GM12864 (cell line): ENCODE data around the gene CNNM3.

Experiments used
- DNase-seq: peaks from one replicate; pipeline ENCODE4 v3.0.0-alpha.2; 2011; ENCODE audit warnings: low read depth
- H3K4me3 ChIP-seq: 2 replicates; pipeline ENCODE4 v1.5.1; 2011; ENCODE audit warnings: mild to moderate bottlenecking, low read depth, low read length, control low read depth
- TF ChIP-seq, protein P1 (sequence below): IDR thresholded peaks from 2 replicates; pipeline ENCODE4 v1.5.1; 2011; ENCODE audit warnings: low read depth, mild to moderate bottlenecking, moderate library complexity, low read length, control low read depth, inconsistent platforms; ENCODE audit errors: missing control alignments

CNNM3 gene

DNA sequence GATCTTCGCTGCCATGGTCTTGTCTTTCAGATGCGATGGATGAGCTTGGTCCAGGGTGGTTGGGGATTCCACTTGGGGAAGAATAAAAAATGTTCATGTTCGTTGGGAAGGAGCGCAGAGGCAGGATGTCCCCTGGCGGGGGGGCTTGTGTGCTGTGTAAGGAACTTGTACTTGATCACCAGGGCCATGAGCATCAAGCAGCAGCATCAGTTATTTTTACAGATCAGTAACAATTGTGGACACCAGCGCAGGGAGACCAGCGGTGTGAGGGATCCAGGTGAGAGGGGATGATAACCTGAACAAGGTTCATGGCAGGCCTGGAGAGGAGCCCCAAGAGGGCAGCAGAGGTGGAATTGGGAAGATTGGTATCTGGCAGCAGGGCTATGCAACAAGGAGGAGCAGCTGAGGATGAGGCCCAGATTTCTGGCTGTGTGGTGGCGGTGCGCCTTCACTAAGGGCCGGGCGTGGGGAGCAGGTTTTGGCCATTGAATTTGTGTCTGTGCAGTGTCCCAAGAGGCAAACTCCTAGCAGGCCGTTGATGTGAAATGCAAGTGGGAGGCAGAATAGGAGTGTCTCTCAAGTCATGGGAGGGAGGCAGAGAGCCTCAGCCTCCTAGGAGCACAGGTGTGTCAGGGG is 3.9 kb downstream of the CNNM3 start:
- DNase-seq = no peak
- H3K4me3 ChIP-seq = no peak overlapping the region
- TF ChIP-seq, protein P1, sequence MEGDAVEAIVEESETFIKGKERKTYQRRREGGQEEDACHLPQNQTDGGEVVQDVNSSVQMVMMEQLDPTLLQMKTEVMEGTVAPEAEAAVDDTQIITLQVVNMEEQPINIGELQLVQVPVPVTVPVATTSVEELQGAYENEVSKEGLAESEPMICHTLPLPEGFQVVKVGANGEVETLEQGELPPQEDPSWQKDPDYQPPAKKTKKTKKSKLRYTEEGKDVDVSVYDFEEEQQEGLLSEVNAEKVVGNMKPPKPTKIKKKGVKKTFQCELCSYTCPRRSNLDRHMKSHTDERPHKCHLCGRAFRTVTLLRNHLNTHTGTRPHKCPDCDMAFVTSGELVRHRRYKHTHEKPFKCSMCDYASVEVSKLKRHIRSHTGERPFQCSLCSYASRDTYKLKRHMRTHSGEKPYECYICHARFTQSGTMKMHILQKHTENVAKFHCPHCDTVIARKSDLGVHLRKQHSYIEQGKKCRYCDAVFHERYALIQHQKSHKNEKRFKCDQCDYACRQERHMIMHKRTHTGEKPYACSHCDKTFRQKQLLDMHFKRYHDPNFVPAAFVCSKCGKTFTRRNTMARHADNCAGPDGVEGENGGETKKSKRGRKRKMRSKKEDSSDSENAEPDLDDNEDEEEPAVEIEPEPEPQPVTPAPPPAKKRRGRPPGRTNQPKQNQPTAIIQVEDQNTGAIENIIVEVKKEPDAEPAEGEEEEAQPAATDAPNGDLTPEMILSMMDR = no peak

DNA sequence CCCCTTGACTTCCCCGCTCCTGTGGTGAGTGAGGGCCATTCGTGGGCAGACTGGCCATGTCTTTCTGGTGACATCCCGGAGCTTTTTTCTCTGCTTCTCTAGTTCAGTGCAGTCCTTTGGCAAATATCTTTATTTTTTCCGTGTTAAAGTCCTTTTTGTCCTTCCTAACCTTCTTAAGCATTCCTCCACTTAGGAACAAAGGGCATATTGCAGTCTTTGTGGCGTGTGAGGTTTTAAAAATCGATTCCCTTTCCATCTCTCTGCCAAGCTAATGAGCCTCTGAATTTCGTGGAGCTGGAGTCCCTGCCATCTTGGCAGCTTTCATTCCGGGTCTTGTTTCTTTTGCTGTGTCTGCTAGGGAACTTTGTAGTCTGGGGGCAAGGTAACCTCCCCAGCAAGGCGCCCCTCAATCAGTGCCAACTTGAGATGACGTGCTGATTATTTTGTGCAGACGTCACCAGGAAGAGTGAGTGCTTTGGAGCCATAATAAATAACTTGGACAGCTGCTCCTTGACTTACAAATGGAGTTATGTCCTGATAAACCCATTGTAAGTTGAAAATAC is 5.1 kb downstream of the CNNM3 start:
- no peak for DNase-seq
- TF ChIP-seq, protein P1 = no peak
- H3K4me3 ChIP-seq = no peak overlapping the region

DNA sequence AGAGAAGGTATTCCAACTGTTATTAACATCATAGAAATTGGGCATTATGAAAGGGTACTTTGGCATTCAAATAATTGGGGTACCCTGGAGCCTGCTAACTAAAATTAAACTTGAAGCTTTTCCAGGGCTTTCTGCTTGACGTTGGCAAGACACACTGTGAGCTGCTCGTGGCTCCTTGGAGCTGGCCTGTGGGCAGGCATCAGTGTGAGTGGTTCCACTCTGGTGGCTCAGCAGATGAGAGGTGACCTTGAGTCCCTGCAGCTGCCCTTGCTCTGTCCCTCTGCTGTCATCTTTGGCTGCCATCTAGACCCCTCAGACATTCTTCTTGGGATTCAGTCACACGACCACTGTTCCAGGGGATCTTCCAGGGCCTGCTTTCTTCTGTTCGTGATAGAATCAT is 6.7 kb downstream of the CNNM3 start:
- no peak for DNase-seq
- H3K4me3 ChIP-seq = no peak overlapping the region
- TF ChIP-seq, protein P1 = no peak

DNA sequence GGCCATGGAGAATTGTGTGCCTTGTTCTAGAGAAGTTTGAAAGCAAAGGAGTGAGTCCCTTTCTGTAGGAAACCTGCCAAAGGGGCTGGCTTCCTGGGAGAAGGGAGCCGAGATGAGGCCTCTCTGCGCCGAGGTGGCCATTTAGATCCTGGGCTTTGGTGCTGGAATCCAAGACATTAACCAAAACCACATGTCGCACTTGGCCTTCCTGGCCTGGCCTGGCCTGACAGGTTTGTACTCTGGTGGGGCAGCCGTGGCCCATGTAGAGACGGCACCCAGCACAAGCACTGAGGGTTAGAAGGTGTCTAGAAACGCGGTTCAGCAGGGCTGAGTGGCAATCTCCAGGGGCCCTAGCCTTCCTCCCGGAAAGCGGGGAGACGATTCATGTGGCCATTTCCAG is 7.1 kb downstream of the CNNM3 start:
- DNase-seq = no peak
- TF ChIP-seq, protein P1 = no peak
- no peak overlapping the region for H3K4me3 ChIP-seq

DNA sequence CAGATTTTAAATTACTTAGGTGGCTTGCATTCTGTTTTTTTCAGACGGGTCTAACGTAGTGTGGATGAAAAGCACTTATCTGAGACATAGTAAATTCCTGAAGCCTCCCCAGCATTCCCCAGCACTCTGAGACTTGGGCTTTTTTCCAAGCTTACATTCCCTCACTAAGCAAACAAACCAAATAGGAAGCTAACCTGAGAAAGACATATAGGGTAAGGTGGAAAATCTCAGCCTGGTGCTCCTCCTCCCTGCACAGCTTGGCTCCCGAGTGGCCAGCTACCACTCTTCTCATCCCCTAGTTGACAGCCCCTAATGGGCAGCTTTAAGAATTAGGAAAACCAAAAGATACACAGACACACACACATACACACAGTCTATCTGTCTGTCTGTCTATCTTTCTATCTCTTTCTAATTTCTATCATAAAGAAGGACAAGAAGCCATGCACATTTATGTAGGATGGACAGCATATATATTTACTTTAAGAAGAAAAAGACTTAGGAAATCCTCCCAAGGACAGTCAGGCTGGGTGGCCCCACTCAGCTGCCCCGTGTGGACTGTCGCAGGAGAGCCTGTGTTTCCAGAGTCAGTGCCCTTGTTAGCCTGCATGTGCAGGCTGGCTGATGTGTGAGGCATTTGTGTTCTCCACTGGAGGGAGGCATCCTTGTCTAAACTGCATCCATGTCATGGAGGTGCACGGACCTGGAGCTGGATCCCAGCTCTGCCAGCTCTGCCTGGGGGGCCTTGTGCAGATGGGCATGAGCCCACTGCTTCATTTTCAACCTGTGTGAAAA is 8.2 kb downstream of the CNNM3 start:
- TF ChIP-seq, protein P1 = no peak
- H3K4me3 ChIP-seq = no peak overlapping the region
- DNase-seq = no peak

DNA sequence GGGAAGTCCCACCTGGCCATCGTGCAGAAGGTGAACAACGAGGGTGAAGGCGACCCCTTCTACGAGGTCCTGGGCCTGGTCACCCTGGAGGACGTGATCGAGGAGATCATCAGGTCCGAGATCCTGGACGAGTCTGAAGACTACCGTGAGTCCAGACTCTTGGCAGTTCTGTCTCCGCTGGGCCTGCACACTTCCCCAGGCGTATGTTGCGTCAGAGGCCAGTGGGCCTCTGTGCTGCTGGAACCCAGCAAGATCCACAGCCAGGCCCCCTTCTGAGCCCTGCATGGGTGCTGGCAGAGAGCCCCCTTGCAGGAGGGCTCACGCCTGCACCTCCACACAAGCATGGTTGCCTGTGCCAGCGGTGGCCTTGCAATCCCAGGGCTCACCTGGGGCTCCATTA is 9.0 kb downstream of the CNNM3 start:
- TF ChIP-seq, protein P1 = no peak
- DNase-seq = no peak

More for the DNA sequence above, 9.0 kb downstream of the CNNM3 start:
- H3K4me3 ChIP-seq = no peak overlapping the region
